Measurements from ENCODE around the gene OR10A2. TPM values are rescaled to one million over a fixed set of nuclear protein-coding genes. Genes with fewer than 3 reads are reported as not detected.
"Not testable (repeated sequence)": the region's sequence is repeated elsewhere in the genome, so short reads cannot be mapped to it uniquely, and the experiment has no call there.

Gene OR10A2
- total RNA-seq, 1 donor from 2014 or later: not detected

DNA sequence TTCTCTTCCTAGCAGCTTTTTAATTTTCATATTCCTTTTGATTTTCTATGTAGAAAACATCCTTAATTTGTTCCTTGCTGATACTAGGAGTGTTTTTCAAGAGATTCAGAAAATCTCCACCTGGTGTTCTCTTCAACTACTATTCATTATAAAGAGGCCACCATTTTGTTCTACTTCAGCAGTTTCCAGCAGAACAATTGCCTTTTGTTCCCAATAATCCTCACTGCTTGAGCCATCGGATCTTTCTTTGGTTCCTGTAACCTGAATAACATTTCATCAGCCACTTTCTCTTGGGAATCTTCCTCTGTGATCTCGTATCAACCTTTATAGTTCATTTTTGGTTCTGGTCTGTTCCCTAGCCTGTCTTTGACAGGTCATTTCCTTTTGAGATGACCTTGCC is 19.2 kb upstream of the OR10A2 start:
- Mint-ChIP-seq H3K4me1 (ENCODE audit: low read depth) (no peaks in the 10 kb centered on the region), H3K4me3 (ENCODE audit: low read depth) (no peak overlapping the region), H3K36me3 (ENCODE audit: insufficient read depth) (no peaks in the 10 kb centered on the region), H3K27me3 (no peaks in the 10 kb centered on the region), H3K9me3 (ENCODE audit: low read depth) (peaks cover 9% of the 10 kb centered on the region), H3K27ac (no peak overlapping the region)
- TF ChIP-seq, protein P1, sequence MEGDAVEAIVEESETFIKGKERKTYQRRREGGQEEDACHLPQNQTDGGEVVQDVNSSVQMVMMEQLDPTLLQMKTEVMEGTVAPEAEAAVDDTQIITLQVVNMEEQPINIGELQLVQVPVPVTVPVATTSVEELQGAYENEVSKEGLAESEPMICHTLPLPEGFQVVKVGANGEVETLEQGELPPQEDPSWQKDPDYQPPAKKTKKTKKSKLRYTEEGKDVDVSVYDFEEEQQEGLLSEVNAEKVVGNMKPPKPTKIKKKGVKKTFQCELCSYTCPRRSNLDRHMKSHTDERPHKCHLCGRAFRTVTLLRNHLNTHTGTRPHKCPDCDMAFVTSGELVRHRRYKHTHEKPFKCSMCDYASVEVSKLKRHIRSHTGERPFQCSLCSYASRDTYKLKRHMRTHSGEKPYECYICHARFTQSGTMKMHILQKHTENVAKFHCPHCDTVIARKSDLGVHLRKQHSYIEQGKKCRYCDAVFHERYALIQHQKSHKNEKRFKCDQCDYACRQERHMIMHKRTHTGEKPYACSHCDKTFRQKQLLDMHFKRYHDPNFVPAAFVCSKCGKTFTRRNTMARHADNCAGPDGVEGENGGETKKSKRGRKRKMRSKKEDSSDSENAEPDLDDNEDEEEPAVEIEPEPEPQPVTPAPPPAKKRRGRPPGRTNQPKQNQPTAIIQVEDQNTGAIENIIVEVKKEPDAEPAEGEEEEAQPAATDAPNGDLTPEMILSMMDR (IDR thresholded peaks at IDR 0.05; ENCODE audit: unreplicated experiment): no peak
- no peak for DNase-seq (ENCODE audit: low spot score, unreplicated experiment)

DNA sequence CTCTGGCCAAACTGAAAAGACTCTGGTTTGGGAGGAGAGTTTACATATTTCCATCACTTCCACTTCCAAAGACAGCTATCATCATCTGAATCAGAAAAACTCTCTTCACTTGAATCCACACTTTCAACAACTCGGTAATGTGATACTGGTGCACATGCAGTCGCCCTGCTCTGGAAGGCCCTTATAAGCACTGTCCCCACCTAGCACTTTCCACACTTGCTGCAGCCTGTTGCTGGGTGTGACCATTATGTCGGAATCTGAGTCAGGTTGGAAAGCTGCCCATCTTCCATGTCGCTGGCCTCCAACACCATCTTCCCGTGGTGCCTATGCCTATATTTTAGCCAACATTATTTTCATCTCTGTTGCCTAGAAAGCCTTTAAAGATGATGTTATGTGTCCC is 18.5 kb upstream of the OR10A2 start:
- Mint-ChIP-seq H3K27me3 (no peaks in the 10 kb centered on the region), H3K4me1 (ENCODE audit: low read depth) (no peaks in the 10 kb centered on the region), H3K36me3 (ENCODE audit: insufficient read depth) (no peaks in the 10 kb centered on the region), H3K27ac (no peak overlapping the region), H3K9me3 (ENCODE audit: low read depth) (peaks cover 11% of the 10 kb centered on the region), H3K4me3 (ENCODE audit: low read depth) (no peak overlapping the region)
- no peak for DNase-seq (ENCODE audit: low spot score, unreplicated experiment)
- TF ChIP-seq, protein P1 (IDR thresholded peaks at IDR 0.05; ENCODE audit: unreplicated experiment): no peak

DNA sequence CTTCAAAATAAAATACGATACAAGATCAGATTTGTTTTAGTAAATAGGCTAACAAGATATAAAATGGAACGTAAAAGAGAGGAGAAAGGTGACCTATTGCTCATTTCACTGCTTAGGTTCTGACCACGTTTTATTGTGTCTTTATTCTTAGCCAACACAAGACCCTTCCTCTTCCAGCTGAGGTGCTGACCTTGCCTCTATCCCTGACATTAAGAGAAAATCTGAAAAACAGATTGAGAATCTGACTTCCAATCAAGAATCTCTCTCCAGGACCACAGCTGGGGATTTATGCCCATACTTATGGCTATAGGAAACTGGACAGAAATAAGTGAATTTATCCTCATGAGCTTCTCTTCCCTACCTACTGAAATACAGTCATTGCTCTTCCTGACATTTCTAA is 17.5 kb upstream of the OR10A2 start, which contains the start of gene OR10A5:
Gene OR10A5, plus strand, starts transcription at position 301 of the 400 bp plus-strand sequence. Its CDS starts 0 bp downstream, at position 301.
- Mint-ChIP-seq H3K4me3 (ENCODE audit: low read depth) (no peak within 1 kb of the TSS), H3K27me3 (no peaks in the 10 kb centered on the region), H3K36me3 (ENCODE audit: insufficient read depth) (no peaks in the 10 kb centered on the region), H3K9me3 (ENCODE audit: low read depth) (peaks cover 15% of the 10 kb centered on the region), H3K4me1 (ENCODE audit: low read depth) (no peaks in the 10 kb centered on the region), H3K27ac (no peak within 1 kb of the TSS)
- TF ChIP-seq, protein P1 (IDR thresholded peaks at IDR 0.05; ENCODE audit: unreplicated experiment): no peak
- DNase-seq (ENCODE audit: low spot score, unreplicated experiment): no peak

DNA sequence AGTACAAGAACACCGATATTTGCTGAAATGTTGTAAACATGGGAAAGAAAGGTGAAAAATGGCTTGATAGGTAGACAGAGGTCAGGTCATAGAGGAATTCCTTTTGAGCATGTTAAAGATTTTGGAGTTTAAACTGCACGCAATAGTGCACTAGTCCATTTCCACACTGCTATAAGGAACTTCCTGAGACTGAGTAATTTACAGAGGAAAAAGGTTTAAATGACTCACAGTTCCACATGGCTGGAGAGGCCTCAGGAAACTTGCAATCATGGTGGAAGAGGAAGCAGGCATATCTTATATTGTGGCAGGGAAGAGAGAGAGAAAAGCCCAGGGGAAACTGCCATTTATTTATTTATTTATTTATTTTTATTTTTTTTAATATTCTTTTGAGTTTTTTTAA is 12.3 kb upstream of the OR10A2 start:
- Mint-ChIP-seq H3K27ac (no peak overlapping the region), H3K4me1 (ENCODE audit: low read depth) (no peaks in the 10 kb centered on the region), H3K9me3 (ENCODE audit: low read depth) (peaks cover 33% of the 10 kb centered on the region), H3K4me3 (ENCODE audit: low read depth) (no peak overlapping the region), H3K27me3 (no peaks in the 10 kb centered on the region), H3K36me3 (ENCODE audit: insufficient read depth) (peaks cover 3% of the 10 kb centered on the region)
- no peak for DNase-seq (ENCODE audit: low spot score, unreplicated experiment)
- TF ChIP-seq, protein P1 (IDR thresholded peaks at IDR 0.05; ENCODE audit: unreplicated experiment): no peak

DNA sequence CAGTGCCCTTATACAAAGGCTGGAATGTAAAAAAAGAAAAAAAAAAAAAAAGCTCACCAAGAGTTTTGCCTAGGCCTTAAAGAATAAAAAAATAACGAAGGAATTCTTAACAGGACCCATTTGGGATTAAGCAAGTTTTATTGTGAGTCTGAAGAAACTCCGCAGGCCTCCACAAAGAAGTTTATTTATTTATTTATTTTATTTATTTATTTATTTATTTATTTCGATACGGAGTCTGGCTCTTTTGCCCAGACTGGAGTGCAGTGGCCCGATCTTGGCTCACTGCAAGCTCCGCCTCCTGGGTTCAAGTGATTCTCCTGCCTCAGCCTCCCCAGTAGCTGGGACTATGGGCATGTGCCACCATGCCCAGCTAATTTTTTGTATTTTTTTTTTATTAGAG is 8.1 kb upstream of the OR10A2 start:
- H3K4me3 Mint-ChIP-seq (ENCODE audit: low read depth); H3K27me3 Mint-ChIP-seq: not testable (repeated sequence)

DNA sequence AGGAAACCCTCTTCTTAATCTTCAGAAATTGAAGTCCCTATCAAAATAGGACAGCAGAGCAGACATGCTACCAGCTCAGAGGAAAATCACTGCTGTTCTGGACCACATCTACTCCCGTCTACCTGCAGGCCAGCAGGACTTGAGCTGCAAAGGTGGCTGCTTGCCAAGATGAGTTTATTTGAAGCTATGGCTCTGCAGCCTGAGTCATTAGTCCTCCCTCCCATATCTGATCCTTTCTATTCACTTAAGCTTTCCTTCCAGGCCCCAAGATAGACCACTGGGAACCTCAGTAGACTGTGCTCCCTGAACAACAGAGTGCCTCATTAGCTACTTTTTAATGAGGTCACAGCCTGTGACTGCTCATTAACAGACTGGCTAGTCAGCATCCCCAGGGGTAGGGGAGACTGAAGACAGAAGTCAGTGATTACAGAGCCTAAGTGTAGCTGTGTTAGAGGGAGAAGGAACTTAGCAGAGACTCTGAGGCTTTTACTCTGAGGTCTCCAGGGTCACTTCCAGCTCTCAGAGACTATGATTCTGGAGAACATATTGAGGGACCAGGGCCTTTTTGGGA is 6.8 kb upstream of the OR10A2 start:
- Mint-ChIP-seq H3K27ac (no peak overlapping the region), H3K27me3 (no peaks in the 10 kb centered on the region), H3K9me3 (ENCODE audit: low read depth) (peaks cover 17% of the 10 kb centered on the region), H3K4me3 (ENCODE audit: low read depth) (no peak overlapping the region), H3K4me1 (ENCODE audit: low read depth) (no peaks in the 10 kb centered on the region), H3K36me3 (ENCODE audit: insufficient read depth) (peaks cover 3% of the 10 kb centered on the region)
- TF ChIP-seq, protein P1 (IDR thresholded peaks at IDR 0.05; ENCODE audit: unreplicated experiment): no peak
- no peak for DNase-seq (ENCODE audit: low spot score, unreplicated experiment)

More for the DNA sequence above, 8.1 kb upstream of the OR10A2 start:
- H3K9me3 Mint-ChIP-seq (ENCODE audit: low read depth): peaks cover 20% of the 10 kb centered on the region
- not testable (repeated sequence) for H3K36me3 Mint-ChIP-seq (ENCODE audit: insufficient read depth); DNase-seq (ENCODE audit: low spot score, unreplicated experiment); H3K4me1 Mint-ChIP-seq (ENCODE audit: low read depth); H3K27ac Mint-ChIP-seq
